ENCODE results near the gene AUTS2. TPM values are rescaled to one million over a fixed set of nuclear protein-coding genes. Genes with fewer than 3 reads are reported as not detected.

Gene AUTS2
- total RNA-seq, 1 donor from 2014 or later: 80.6 TPM

DNA sequence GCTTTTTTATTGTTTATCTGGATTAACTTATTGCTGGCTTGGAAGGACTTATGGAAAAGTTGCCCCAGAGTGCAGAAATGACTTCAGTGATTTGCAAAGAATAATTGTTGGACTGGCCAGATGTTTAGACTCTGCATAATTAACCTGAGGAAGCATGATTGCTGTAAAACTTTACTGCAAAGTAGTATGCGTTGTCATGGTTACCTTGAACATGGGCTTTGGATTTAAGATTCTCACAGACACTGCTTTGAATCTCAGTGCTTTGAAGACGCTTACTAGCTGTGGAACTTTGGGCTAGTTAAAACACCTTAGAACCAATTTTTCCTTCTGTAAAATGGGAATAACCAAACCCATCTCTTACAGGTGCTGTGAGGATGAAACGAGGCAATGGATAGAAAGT, 1108.4 kb downstream of the AUTS2 start:
- Mint-ChIP-seq H3K27me3 (ENCODE audit: unreplicated experiment) (no peaks in the 10 kb centered on the region), H3K36me3 (ENCODE audit: unreplicated experiment) (peaks cover 6% of the 10 kb centered on the region), H3K27ac (ENCODE audit: unreplicated experiment) (no peak overlapping the region), H3K9me3 (ENCODE audit: unreplicated experiment) (no peaks in the 10 kb centered on the region), H3K4me3 (ENCODE audit: unreplicated experiment) (no peak overlapping the region), H3K4me1 (ENCODE audit: unreplicated experiment) (peaks cover 19% of the 10 kb centered on the region)
- DNase-seq (ENCODE audit: extremely low spot score, unreplicated experiment): no peak
- TF ChIP-seq, protein P1, sequence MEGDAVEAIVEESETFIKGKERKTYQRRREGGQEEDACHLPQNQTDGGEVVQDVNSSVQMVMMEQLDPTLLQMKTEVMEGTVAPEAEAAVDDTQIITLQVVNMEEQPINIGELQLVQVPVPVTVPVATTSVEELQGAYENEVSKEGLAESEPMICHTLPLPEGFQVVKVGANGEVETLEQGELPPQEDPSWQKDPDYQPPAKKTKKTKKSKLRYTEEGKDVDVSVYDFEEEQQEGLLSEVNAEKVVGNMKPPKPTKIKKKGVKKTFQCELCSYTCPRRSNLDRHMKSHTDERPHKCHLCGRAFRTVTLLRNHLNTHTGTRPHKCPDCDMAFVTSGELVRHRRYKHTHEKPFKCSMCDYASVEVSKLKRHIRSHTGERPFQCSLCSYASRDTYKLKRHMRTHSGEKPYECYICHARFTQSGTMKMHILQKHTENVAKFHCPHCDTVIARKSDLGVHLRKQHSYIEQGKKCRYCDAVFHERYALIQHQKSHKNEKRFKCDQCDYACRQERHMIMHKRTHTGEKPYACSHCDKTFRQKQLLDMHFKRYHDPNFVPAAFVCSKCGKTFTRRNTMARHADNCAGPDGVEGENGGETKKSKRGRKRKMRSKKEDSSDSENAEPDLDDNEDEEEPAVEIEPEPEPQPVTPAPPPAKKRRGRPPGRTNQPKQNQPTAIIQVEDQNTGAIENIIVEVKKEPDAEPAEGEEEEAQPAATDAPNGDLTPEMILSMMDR (IDR thresholded peaks at IDR 0.05): no peak

DNA sequence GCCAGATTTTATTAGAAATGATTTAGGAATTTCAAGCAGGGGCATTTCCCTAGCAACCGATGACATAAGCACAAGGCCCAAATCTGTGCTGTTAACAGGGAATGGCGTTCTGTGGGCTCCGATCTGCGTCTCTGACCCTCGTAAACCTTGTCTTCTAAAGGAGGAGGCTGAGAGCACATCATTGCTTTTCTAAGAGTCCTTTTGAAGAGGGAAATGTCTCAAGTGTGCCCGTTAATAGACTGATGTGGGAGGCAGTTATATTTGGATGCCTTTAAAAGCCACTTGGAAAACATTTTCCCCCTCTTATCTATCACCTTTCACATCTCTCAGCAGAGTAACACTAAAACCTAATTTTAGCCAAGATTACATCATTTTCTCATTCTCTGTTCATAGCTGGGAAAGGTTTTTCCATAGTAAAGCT, 1109.6 kb downstream of the AUTS2 start:
- Mint-ChIP-seq H3K27ac (ENCODE audit: unreplicated experiment) (no peak overlapping the region), H3K36me3 (ENCODE audit: unreplicated experiment) (peaks cover 6% of the 10 kb centered on the region), H3K9me3 (ENCODE audit: unreplicated experiment) (no peaks in the 10 kb centered on the region), H3K4me1 (ENCODE audit: unreplicated experiment) (peaks cover 19% of the 10 kb centered on the region), H3K4me3 (ENCODE audit: unreplicated experiment) (no peak overlapping the region), H3K27me3 (ENCODE audit: unreplicated experiment) (no peaks in the 10 kb centered on the region)
- TF ChIP-seq, protein P1 (IDR thresholded peaks at IDR 0.05): no peak
- DNase-seq (ENCODE audit: extremely low spot score, unreplicated experiment): no peak

DNA sequence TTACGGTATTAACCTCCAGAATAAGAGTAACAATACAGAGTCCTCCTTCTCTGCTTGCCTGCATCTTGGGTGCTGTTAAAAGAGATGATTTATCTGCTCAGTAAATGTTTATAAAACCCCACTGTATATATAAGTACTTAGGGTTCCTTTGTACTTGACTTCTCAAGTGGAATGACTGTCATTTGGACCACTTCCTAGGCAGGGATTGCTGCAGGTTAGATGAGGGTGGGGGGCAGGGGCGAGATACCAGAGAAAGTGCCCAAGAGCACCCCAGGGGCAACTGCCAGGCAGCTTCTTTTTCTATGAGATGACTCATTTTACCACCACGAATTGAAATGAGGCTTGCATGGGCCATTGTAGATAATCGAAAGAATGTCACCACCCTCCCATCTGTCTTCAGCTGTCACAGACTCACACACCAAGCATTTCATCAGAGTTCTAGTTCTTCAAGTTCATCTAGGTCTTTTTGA, 1111.8 kb downstream of the AUTS2 start:
- peak overlapping the region; percentile 0 for H3K27ac Mint-ChIP-seq (ENCODE audit: unreplicated experiment)
- H3K27me3 Mint-ChIP-seq (ENCODE audit: unreplicated experiment): no peaks in the 10 kb centered on the region
- peaks cover 16% of the 10 kb centered on the region for H3K4me1 Mint-ChIP-seq (ENCODE audit: unreplicated experiment)
- peaks cover 13% of the 10 kb centered on the region for H3K36me3 Mint-ChIP-seq (ENCODE audit: unreplicated experiment)
- TF ChIP-seq, protein P1 (IDR thresholded peaks at IDR 0.05): no peak
- no peak for DNase-seq (ENCODE audit: extremely low spot score, unreplicated experiment)
- no peak overlapping the region for H3K4me3 Mint-ChIP-seq (ENCODE audit: unreplicated experiment)
- peaks cover 8% of the 10 kb centered on the region for H3K9me3 Mint-ChIP-seq (ENCODE audit: unreplicated experiment)

DNA sequence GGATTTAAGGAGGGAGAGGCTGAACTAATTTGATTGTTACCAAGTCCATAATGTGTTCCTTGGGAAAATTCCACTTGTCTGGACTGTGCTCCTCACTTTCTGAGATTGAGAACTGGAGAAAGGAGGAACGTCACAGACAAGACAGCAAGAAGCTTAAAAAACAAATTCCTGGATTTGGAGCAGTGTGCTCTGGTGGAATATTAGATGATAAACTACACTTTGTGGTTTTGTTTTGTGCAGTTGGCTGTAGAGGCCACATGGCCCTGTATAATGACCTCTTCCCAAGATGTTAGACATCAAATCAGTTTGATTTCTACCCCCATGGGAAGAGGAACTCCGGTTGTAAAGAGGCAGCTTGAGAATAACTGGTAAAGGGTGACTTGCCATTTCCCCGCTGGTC, 1112.4 kb downstream of the AUTS2 start:
- H3K27ac Mint-ChIP-seq (ENCODE audit: unreplicated experiment): peak overlapping the region; percentile 0
- peaks cover 16% of the 10 kb centered on the region for H3K4me1 Mint-ChIP-seq (ENCODE audit: unreplicated experiment)
- TF ChIP-seq, protein P1 (IDR thresholded peaks at IDR 0.05): no peak
- H3K27me3 Mint-ChIP-seq (ENCODE audit: unreplicated experiment): no peaks in the 10 kb centered on the region
- H3K36me3 Mint-ChIP-seq (ENCODE audit: unreplicated experiment): peaks cover 16% of the 10 kb centered on the region
- H3K4me3 Mint-ChIP-seq (ENCODE audit: unreplicated experiment): no peak overlapping the region
- DNase-seq (ENCODE audit: extremely low spot score, unreplicated experiment): no peak
- peaks cover 9% of the 10 kb centered on the region for H3K9me3 Mint-ChIP-seq (ENCODE audit: unreplicated experiment)

DNA sequence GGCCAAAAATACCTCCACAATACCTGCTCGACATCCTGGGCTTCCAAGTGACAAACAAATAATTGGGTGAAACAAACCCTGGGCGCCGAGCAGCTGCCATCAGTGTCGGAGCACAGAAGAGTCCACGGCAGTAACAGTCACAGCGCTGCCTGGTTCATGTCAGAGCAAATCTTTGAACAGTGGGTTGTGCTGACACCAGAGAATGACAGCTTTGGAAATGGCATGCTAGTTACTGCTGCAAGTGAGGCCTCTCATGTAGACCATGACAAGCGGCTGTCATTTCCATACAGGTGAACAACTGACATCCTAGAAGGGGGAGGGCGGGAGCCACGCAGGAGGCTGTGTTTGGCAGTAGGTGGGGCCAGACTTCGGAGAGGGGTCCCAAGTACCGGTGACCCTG, 1113.2 kb downstream of the AUTS2 start:
- H3K4me1 Mint-ChIP-seq (ENCODE audit: unreplicated experiment): peaks cover 16% of the 10 kb centered on the region
- DNase-seq (ENCODE audit: extremely low spot score, unreplicated experiment): no peak
- no peak overlapping the region for H3K4me3 Mint-ChIP-seq (ENCODE audit: unreplicated experiment)
- no peak overlapping the region for H3K27ac Mint-ChIP-seq (ENCODE audit: unreplicated experiment)
- TF ChIP-seq, protein P1 (IDR thresholded peaks at IDR 0.05): no peak
- H3K36me3 Mint-ChIP-seq (ENCODE audit: unreplicated experiment): peaks cover 11% of the 10 kb centered on the region
- peaks cover 9% of the 10 kb centered on the region for H3K9me3 Mint-ChIP-seq (ENCODE audit: unreplicated experiment)
- H3K27me3 Mint-ChIP-seq (ENCODE audit: unreplicated experiment): no peaks in the 10 kb centered on the region
